T-helper 1 cell treated with Interleukin-12 subunit alpha and Interleukin-12 subunit beta and Interleukin-4 antibody, amounts not matched to agents 30 ng/mL and 1 ng/mL, for 36 hours (primary cell): ENCODE data around the gene GALNS. TPM values are rescaled to one million over a fixed set of nuclear protein-coding genes. Genes with fewer than 3 reads are reported as not detected.

Source experiments
- intact Hi-C: fragments of 100-400 bp; cut with micrococcal nuclease; formaldehyde crosslinking; loops from one replicate; pipeline ENCODE4 v1.15.1; 2024
- total RNA-seq: library from RNA; stranded (reverse); gene quantifications from 2 replicates; pipeline ENCODE4 v1.2.3, GENCODE V29; 2022

Gene GALNS
- total RNA-seq, 1 donor from 2014 or later = 42.0 TPM

GRCh38 chr16:88857728-88858339 lies 1.1 kb upstream of the GALNS start:
- intact Hi-C loops = loop anchor here (1.0 to 5.0 kb wide), 16 partner anchors 42 to 651 kb away; partner anchors contain the start of genes CDH15, CDT1, MVD and SPG7

- intact Hi-C loops = loop anchor here (2.0 to 5.0 kb wide), 5 partner anchors 111 to 653 kb away; partner anchors contain the start of genes SPG7 and ZFPM1
These were observed 472 bp downstream of the GALNS start for GRCh38 chr16:88856122-88856827.

GRCh38 chr16:88855736-88856121 lies 1.0 kb downstream of the GALNS start:
- intact Hi-C loops = loop anchor here (2.0 to 5.0 kb wide), 5 partner anchors 111 to 653 kb away; partner anchors contain the start of genes SPG7 and ZFPM1

GRCh38 chr16:88855176-88855575 lies 1.6 kb downstream of the GALNS start:
- intact Hi-C loops = loop anchor here (5.0 kb wide), 1 partner anchor 403 kb away; the partner anchor contains the start of gene ZFPM1

- intact Hi-C loops = loop anchor here (5.0 kb wide), 1 partner anchor 402 kb away; the partner anchor contains the start of gene ZFPM1
These were observed 2.2 kb downstream of the GALNS start for GRCh38 chr16:88854306-88855111.

GRCh38 chr16:88853325-88853941 lies 3.3 kb downstream of the GALNS start:
- intact Hi-C loops = no loop called here

- intact Hi-C loops = no loop called here
These were observed 5.1 kb downstream of the GALNS start for GRCh38 chr16:88851616-88852015.

GRCh38 chr16:88850531-88851199 lies 6.1 kb downstream of the GALNS start:
- intact Hi-C loops = no loop called here

GRCh38 chr16:88848557-88848956 lies 8.2 kb downstream of the GALNS start:
- intact Hi-C loops = no loop called here

- intact Hi-C loops = no loop called here
These were observed 9.1 kb downstream of the GALNS start for GRCh38 chr16:88847654-88848053.

- intact Hi-C loops = no loop called here
These were observed 10.7 kb downstream of the GALNS start for GRCh38 chr16:88846088-88846487.

GRCh38 chr16:88844419-88845036 lies 12.2 kb downstream of the GALNS start:
- intact Hi-C loops = no loop called here

GRCh38 chr16:88843256-88843655 lies 13.5 kb downstream of the GALNS start:
- intact Hi-C loops = no loop called here

GRCh38 chr16:88842806-88843205 lies 13.9 kb downstream of the GALNS start:
- intact Hi-C loops = no loop called here

- intact Hi-C loops = no loop called here
These were observed 14.4 kb downstream of the GALNS start for GRCh38 chr16:88842308-88842756.

- intact Hi-C loops = no loop called here
These were observed 15.0 kb downstream of the GALNS start for GRCh38 chr16:88841521-88842307.

GRCh38 chr16:88840600-88841215 lies 16.0 kb downstream of the GALNS start:
- intact Hi-C loops = no loop called here

GRCh38 chr16:88839745-88840599 lies 16.8 kb downstream of the GALNS start:
- intact Hi-C loops = no loop called here
